ENCODE data around the gene CAVIN2. TPM values are rescaled to one million over a fixed set of nuclear protein-coding genes. Genes with fewer than 3 reads are reported as not detected.

The CAVIN2 gene
- total RNA-seq, 1 donor from 2014 or later, result 4.4 TPM

DNA sequence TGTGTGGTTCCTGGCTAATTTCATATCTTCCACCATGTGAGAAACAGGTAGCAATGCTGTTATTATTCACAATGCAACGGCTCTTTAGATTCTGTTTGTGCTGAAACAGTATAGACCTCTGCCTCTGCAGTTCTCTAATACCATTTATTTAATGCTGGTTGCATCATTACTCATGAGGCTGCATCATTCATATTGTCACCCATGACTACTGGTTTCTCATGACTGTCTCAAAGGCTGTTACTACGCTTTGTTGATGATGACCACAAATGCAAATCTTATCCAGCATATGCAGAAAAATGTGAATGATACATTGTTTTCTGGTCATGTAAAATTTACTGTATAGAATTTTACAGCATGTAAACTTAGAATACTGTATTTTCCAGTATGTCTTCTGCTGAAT lies 22.5 kb downstream of the CAVIN2 start:
- no peak overlapping the region for H3K4me3 Mint-ChIP-seq (ENCODE audit: unreplicated experiment)
- H3K27ac Mint-ChIP-seq (ENCODE audit: unreplicated experiment), result no peak overlapping the region

DNA sequence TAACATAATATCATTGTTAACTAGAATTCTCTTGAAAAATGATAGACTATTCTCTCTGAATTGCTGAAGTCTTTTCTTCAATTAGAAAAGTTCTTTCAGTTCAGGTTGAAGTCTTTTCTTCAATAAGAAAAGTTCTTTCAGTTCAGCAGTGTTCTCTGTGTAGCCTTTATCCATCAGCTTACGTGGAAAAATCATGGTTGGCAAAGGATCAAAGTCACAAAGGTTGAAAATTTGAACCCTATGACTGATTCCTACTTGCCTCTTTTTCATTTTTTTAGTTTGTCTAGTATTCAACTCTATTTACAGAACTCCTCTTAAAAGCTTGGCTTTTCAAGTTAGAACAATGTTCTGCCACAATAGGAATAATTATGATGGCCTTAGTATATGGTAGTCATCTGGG lies 25.8 kb downstream of the CAVIN2 start:
- Mint-ChIP-seq H3K4me3 (ENCODE audit: unreplicated experiment) (no peak overlapping the region), H3K27ac (ENCODE audit: unreplicated experiment) (no peak overlapping the region), H3K9me3 (ENCODE audit: unreplicated experiment) (no peaks in the 10 kb centered on the region), H3K27me3 (ENCODE audit: unreplicated experiment) (no peaks in the 10 kb centered on the region), H3K4me1 (ENCODE audit: unreplicated experiment) (no peaks in the 10 kb centered on the region), H3K36me3 (ENCODE audit: low read depth, unreplicated experiment) (no peaks in the 10 kb centered on the region)
- no peak for TF ChIP-seq CTCF (IDR thresholded peaks at IDR 0.05; ENCODE audit: unreplicated experiment)
- no peak for DNase-seq (ENCODE audit: low spot score)

More for the DNA sequence above, 22.5 kb downstream of the CAVIN2 start:
- no peaks in the 10 kb centered on the region for H3K27me3 Mint-ChIP-seq (ENCODE audit: unreplicated experiment)
- H3K4me1 Mint-ChIP-seq (ENCODE audit: unreplicated experiment), result no peaks in the 10 kb centered on the region
- no peaks in the 10 kb centered on the region for H3K9me3 Mint-ChIP-seq (ENCODE audit: unreplicated experiment)
- no peaks in the 10 kb centered on the region for H3K36me3 Mint-ChIP-seq (ENCODE audit: low read depth, unreplicated experiment)
- TF ChIP-seq CTCF (IDR thresholded peaks at IDR 0.05; ENCODE audit: unreplicated experiment), result no peak
- no peak for DNase-seq (ENCODE audit: low spot score)

- no peak for TF ChIP-seq CTCF (IDR thresholded peaks at IDR 0.05; ENCODE audit: unreplicated experiment)
- Mint-ChIP-seq H3K27me3 (ENCODE audit: unreplicated experiment) (no peaks in the 10 kb centered on the region), H3K27ac (ENCODE audit: unreplicated experiment) (no peak overlapping the region), H3K4me1 (ENCODE audit: unreplicated experiment) (no peaks in the 10 kb centered on the region), H3K36me3 (ENCODE audit: low read depth, unreplicated experiment) (no peaks in the 10 kb centered on the region), H3K4me3 (ENCODE audit: unreplicated experiment) (no peak overlapping the region), H3K9me3 (ENCODE audit: unreplicated experiment) (no peaks in the 10 kb centered on the region)
- DNase-seq (ENCODE audit: low spot score), result no peak
These were observed 28.1 kb downstream of the CAVIN2 start for GRCh38 chr2:191818725-191819350.

GRCh38 chr2:191818133-191818532 lies 28.8 kb downstream of the CAVIN2 start:
- no peak overlapping the region for H3K4me3 Mint-ChIP-seq (ENCODE audit: unreplicated experiment)
- no peaks in the 10 kb centered on the region for H3K36me3 Mint-ChIP-seq (ENCODE audit: low read depth, unreplicated experiment)
- H3K9me3 Mint-ChIP-seq (ENCODE audit: unreplicated experiment), result no peaks in the 10 kb centered on the region
- no peaks in the 10 kb centered on the region for H3K27me3 Mint-ChIP-seq (ENCODE audit: unreplicated experiment)
- no peak overlapping the region for H3K27ac Mint-ChIP-seq (ENCODE audit: unreplicated experiment)
- no peak for DNase-seq (ENCODE audit: low spot score)
- H3K4me1 Mint-ChIP-seq (ENCODE audit: unreplicated experiment), result no peaks in the 10 kb centered on the region
- TF ChIP-seq CTCF (IDR thresholded peaks at IDR 0.05; ENCODE audit: unreplicated experiment), result no peak

- Mint-ChIP-seq H3K27me3 (ENCODE audit: unreplicated experiment) (no peaks in the 10 kb centered on the region), H3K36me3 (ENCODE audit: low read depth, unreplicated experiment) (no peaks in the 10 kb centered on the region), H3K4me1 (ENCODE audit: unreplicated experiment) (no peaks in the 10 kb centered on the region), H3K27ac (ENCODE audit: unreplicated experiment) (no peak overlapping the region), H3K4me3 (ENCODE audit: unreplicated experiment) (no peak overlapping the region), H3K9me3 (ENCODE audit: unreplicated experiment) (no peaks in the 10 kb centered on the region)
- TF ChIP-seq CTCF (IDR thresholded peaks at IDR 0.05; ENCODE audit: unreplicated experiment), result no peak
- no peak for DNase-seq (ENCODE audit: low spot score)
These were observed 31.9 kb downstream of the CAVIN2 start for GRCh38 chr2:191815010-191815409.
